NT2/D1 (cell line): Measurements from ENCODE around the gene LIN37.

Experiments
- YY1 ChIP-seq: IDR thresholded peaks from 2 replicates; pipeline ENCODE4 v1.6.1; 2011; ENCODE audit not compliant: insufficient read length, insufficient read depth
- ZNF274 ChIP-seq: IDR thresholded peaks from 2 replicates; pipeline ENCODE4 v1.6.1; 2011; ENCODE audit warnings: mild to moderate bottlenecking, low read depth, low read length

DNA sequence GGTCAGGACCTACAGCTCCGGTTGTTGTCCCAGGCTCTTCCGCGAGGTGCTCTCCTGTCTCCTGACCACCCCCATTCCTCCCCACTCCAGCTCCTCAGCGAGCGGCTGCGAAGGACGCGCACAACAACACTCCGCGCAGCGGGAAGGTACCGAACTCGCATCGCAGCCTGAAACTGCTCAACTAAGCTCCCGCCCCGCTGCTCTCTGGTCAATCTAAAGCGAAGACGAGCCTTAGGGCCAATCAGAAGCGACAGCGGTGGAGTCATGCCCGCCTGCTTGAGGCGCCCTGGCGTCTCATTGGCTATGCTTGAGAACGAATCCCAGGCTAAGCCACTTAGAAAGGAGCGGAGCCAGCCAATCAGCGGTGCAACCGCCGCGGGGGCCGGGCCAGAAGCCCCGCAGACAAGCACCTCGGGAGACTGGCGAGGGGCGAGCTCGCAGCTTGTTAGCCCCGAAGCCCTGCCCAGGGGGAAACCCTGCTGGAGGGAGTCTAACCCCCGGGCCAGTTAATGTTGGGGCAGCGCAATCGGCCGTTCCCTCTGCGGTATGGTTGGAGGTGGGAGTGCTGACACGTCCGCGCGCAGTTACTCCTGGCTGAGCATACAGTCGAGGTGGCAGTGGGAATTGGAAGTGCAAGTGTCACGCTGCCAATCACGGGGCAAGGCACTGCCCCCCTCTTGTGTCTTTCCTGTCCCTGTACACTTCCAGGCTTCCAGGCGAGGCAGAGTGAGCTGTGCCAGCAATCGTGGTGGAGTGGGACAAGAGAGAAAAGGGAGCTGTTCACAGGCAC, 46.0 kb upstream of the LIN37 start:
- no peak for TF ChIP-seq ZNF274
- TF ChIP-seq YY1 = no peak
